GM12892 (cell line): ENCODE results near the gene ASB10.

Experiments
- POLR2A ChIP-seq: IDR thresholded peaks from 2 replicates; pipeline ENCODE4 v1.6.1; 2011; ENCODE audit warnings: low read depth, low read length, control low read depth
- POLR2AphosphoS5 ChIP-seq: IDR thresholded peaks from 2 replicates; pipeline ENCODE4 v1.6.1; 2011; ENCODE audit warnings: low read depth, low read length, control low read depth
- TAF1 ChIP-seq: IDR thresholded peaks from 2 replicates; pipeline ENCODE4 v1.6.1; 2011; ENCODE audit warnings: low read depth, mild to moderate bottlenecking, control low read depth, low read length, borderline replicate concordance

DNA sequence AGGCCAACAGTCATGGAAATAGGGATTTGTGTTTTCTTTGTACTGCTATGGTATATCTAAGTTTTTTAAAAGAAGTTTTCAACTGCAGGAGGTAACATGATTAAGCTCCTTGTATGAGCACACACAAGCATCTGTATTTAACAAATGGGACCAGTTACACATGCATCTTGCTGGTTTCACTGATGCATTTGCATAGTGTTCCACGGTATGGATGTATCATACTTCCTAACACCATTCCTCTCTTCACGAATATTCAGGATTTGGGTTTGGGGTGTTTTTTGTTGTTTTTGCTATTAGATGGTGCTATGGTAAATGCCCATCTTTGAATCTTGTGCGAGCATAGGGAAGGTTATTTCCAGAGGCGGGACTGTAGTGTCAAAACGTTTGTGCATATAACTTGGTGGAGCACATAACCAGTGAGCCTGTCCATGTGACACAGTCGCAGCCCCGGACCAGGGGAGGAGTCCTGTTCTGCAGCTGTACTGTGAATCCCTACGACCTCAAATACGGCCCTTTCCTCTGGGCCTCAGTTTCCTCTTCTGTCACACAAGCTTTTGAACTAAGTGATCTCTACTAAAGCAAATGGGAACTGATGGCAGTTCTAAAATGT is 21.3 kb upstream of the ASB10 start:
- TF ChIP-seq POLR2A (no peak), POLR2AphosphoS5 (no peak), TAF1 (no peak)
